Keratinocyte (primary cell): ENCODE measurements around the gene CHN2. TPM values are rescaled to one million over a fixed set of nuclear protein-coding genes. Genes with fewer than 3 reads are reported as not detected.

Experiments
- DNase-seq: peaks from one replicate; pipeline ENCODE4 v3.0.0-alpha.2; 2011; ENCODE audit warnings: low read depth, missing footprints, low spot score
- FAIRE-seq: peaks from 2 replicates; lab custom pipeline; 2011; peaks lifted over from hg19 to GRCh38; lab: Jason Lieb, UNC
- H2AFZ ChIP-seq: 2 replicates; pipeline ENCODE4 v1.6.0; 2012; ENCODE audit warnings: low read length, control low read depth, inconsistent platforms; ENCODE audit not compliant: control insufficient read depth
- H3K27ac ChIP-seq: 2 replicates; pipeline ENCODE4 v1.5.1; 2011; ENCODE audit warnings: low read length; ENCODE audit not compliant: control insufficient read depth, insufficient read depth
- H3K27me3 ChIP-seq: 3 replicates; pipeline ENCODE4 v1.6.0; 2011; ENCODE audit warnings: low read length; ENCODE audit not compliant: control insufficient read depth, insufficient read depth; ENCODE audit errors: extremely low read depth
- H3K36me3 ChIP-seq, 2 experiments: 2 replicates in 1 of 2; 3 replicates in 1 of 2; pipeline ENCODE4 v1.5.1; 2011; ENCODE audit warnings: low read length in 2 of 2, mild to moderate bottlenecking in 1 of 2; ENCODE audit not compliant: control insufficient read depth in 2 of 2, insufficient read depth in 2 of 2; ENCODE audit errors: extremely low read depth in 1 of 2
- H3K4me1 ChIP-seq: 3 replicates; pipeline ENCODE4 v1.5.1; 2011; ENCODE audit warnings: low read length; ENCODE audit not compliant: control insufficient read depth, insufficient read depth; ENCODE audit errors: extremely low read depth
- H3K4me2 ChIP-seq: 3 replicates; pipeline ENCODE4 v1.6.0; 2011; ENCODE audit warnings: low read depth, low read length; ENCODE audit not compliant: control insufficient read depth, insufficient read depth; ENCODE audit errors: extremely low read depth
- H3K4me3 ChIP-seq, 3 experiments: fragments of 200-600 bp in 1 of 3; sonication (generic) in 1 of 3; 2 replicates in 2 of 3; 3 replicates in 1 of 3; pipeline ENCODE4 v1.5.1; 2011 to 2016; ENCODE audit warnings: low read length in 3 of 3, mild to moderate bottlenecking in 3 of 3, control low read depth in 2 of 3, inconsistent platforms in 1 of 3, low read depth in 1 of 3, mixed read lengths in 1 of 3, mixed run types in 1 of 3, moderate library complexity in 1 of 3; ENCODE audit not compliant: control insufficient read depth in 2 of 3, insufficient read depth in 2 of 3; ENCODE audit errors: extremely low read depth in 1 of 3
- H3K79me2 ChIP-seq: 2 replicates; pipeline ENCODE4 v1.6.0; 2012; ENCODE audit warnings: low read length; ENCODE audit not compliant: control insufficient read depth, insufficient read depth
- H3K9ac ChIP-seq: 3 replicates; pipeline ENCODE4 v1.6.0; 2011; ENCODE audit warnings: low read length; ENCODE audit not compliant: control insufficient read depth, insufficient read depth; ENCODE audit errors: extremely low read depth
- H3K9me1 ChIP-seq: 3 replicates; pipeline ENCODE4 v1.6.0; 2011; ENCODE audit warnings: low read length; ENCODE audit not compliant: control insufficient read depth, insufficient read depth; ENCODE audit errors: extremely low read depth
- H3K9me3 ChIP-seq: 2 replicates; pipeline ENCODE4 v1.5.1; 2012; ENCODE audit warnings: low read depth, low read length; ENCODE audit not compliant: control insufficient read depth
- H4K20me1 ChIP-seq: 3 replicates; pipeline ENCODE4 v1.6.0; 2011; ENCODE audit warnings: low read length; ENCODE audit not compliant: control insufficient read depth, insufficient read depth; ENCODE audit errors: extremely low read depth
- CTCF ChIP-seq, 3 experiments: IDR thresholded peaks in 1 of 3; conservative IDR thresholded peaks in 1 of 3; optimal IDR thresholded peaks in 1 of 3; 2 replicates in 2 of 3; 3 replicates in 1 of 3; pipeline versions ENCODE3 to v1.5.1; 2011; ENCODE audit warnings: low read length in 3 of 3, mild to moderate bottlenecking in 3 of 3, moderate library complexity in 2 of 3, control low read depth in 1 of 3, inconsistent platforms in 1 of 3; ENCODE audit not compliant: insufficient read depth in 2 of 3; ENCODE audit errors: extremely low read depth in 1 of 3
- EZH2 ChIP-seq: IDR thresholded peaks from one replicate; pipeline ENCODE4 v1.6.1; 2012; ENCODE audit warnings: inconsistent platforms, mild to moderate bottlenecking, low read length, moderate library complexity
- dilution Hi-C: fragments of 300-500 bp; cut with MboI; formaldehyde crosslinking; loops from one replicate; pipeline ENCODE4 v1.7.0; 2020; ENCODE audit warnings: low sequenced_read_pairs; ENCODE audit not compliant: extremely low pct_ligation_motif_present
- polyA plus RNA-seq, 5 experiments: library from polyadenylated mRNA; depleted of rRNA in 3 of 5; stranded (reverse) in 3 of 5; stranded (forward) in 1 of 5; unstranded in 1 of 5; fragments of >200 nt; gene quantifications; 1 replicate in 1 of 5; 2 replicates in 3 of 5; 3 replicates in 1 of 5; pipeline versions ENCODE4 v1.2.1 to v1.2.3, GENCODE V29; 2011 to 2012; ENCODE audit warnings: missing spikeins in 2 of 5, low read depth in 1 of 5, low replicate concordance in 1 of 5

The CHN2 gene
- polyA plus RNA-seq, 1 donor (not counting 4 experiments of a cell fraction or from before 2014, with no cell fraction given), result 1.8 TPM

GRCh38 chr7:29192811-29193210 is 1.8 kb upstream of the CHN2 start:
- no peak overlapping the region for H3K27ac ChIP-seq
- peaks cover 3% of the 10 kb centered on the region for H3K27me3 ChIP-seq
- no peak for FAIRE-seq
- peaks cover 3% of the 10 kb centered on the region for H3K4me1 ChIP-seq
- no peak overlapping the region for H3K9ac ChIP-seq
- H2AFZ ChIP-seq, result no peak overlapping the region
- no peaks in the 10 kb centered on the region for H3K79me2 ChIP-seq
- no peak overlapping the region for H3K4me3 ChIP-seq
- no peaks in the 10 kb centered on the region for H3K9me3 ChIP-seq
- TF ChIP-seq CTCF (optimal IDR thresholded peaks at IDR 0.05 in 1 of 3, IDR thresholded peaks at IDR 0.05 in 1 of 3, conservative IDR thresholded peaks at IDR 0.05 in 1 of 3; ENCODE audit: extremely low read depth in 1 of 3, insufficient read depth in 2 of 3, low read length in 3 of 3) (no peak), EZH2 (no peak)
- no peaks in the 10 kb centered on the region for H4K20me1 ChIP-seq
- H3K9me1 ChIP-seq, result no peaks in the 10 kb centered on the region
- H3K36me3 ChIP-seq, result no peaks in the 10 kb centered on the region
- H3K4me2 ChIP-seq, result no peak overlapping the region
- DNase-seq, result no peak
- dilution Hi-C loops, result no loop called here

- no peak for DNase-seq
- H3K36me3 ChIP-seq, result no peaks in the 10 kb centered on the region
- TF ChIP-seq CTCF (optimal IDR thresholded peaks at IDR 0.05 in 1 of 3, IDR thresholded peaks at IDR 0.05 in 1 of 3, conservative IDR thresholded peaks at IDR 0.05 in 1 of 3; ENCODE audit: extremely low read depth in 1 of 3, insufficient read depth in 2 of 3, low read length in 3 of 3), result no peak
- peak; percentile 37 for TF ChIP-seq EZH2
- no peak overlapping the region for H2AFZ ChIP-seq
- peaks cover 3% of the 10 kb centered on the region for H3K4me1 ChIP-seq
- dilution Hi-C loops, result no loop called here
- no peaks in the 10 kb centered on the region for H3K9me3 ChIP-seq
- peaks cover 3% of the 10 kb centered on the region for H3K27me3 ChIP-seq
- no peak overlapping the region for H3K27ac ChIP-seq
- no peaks in the 10 kb centered on the region for H4K20me1 ChIP-seq
- H3K4me2 ChIP-seq, result peak overlapping the region; percentile 90
- H3K9me1 ChIP-seq, result no peaks in the 10 kb centered on the region
- no peak overlapping the region for H3K9ac ChIP-seq
- no peaks in the 10 kb centered on the region for H3K79me2 ChIP-seq
- peak overlapping the region in 1 of 3 experiments; percentile 52 for H3K4me3 ChIP-seq
- FAIRE-seq, result no peak
Measured at GRCh38 chr7:29193316-29194205, 1.0 kb upstream of the CHN2 start.
